Right lobe of liver (tissue), 6 donors: ENCODE results near the gene SNRPA1. TPM values are rescaled to one million over a fixed set of nuclear protein-coding genes. Genes with fewer than 3 reads are reported as not detected.

Experiments
- ATAC-seq, 4 donors: fragments of 200-7000 bp; cut with Tn5 transposase; one replicate each; pipeline ENCODE4 v1.9.1; 2020; ENCODE audit warnings: mild to moderate bottlenecking in 4 of 4, moderate library complexity in 4 of 4
- DNase-seq, 3 donors: peaks; one replicate each; pipeline ENCODE4 v3.0.0-alpha.2; 2020
- H3K27ac ChIP-seq, 3 donors: fragments of 200-600 bp; one replicate each; pipeline ENCODE4 v1.8.0; 2022
- H3K27me3 ChIP-seq, 2 donors: fragments of 200-600 bp; one replicate each; pipeline ENCODE4 v1.8.0; 2022
- H3K36me3 ChIP-seq, 4 donors: fragments of 200-600 bp; sonication (generic) in 1 of 4; one replicate each; pipeline versions ENCODE4 v1.5.1 to v1.8.0; 2017 to 2022; ENCODE audit warnings: control low read depth in 1 of 4
- H3K4me1 ChIP-seq, 4 donors: fragments of 200-600 bp; sonication (generic) in 1 of 4; one replicate each; pipeline versions ENCODE4 v1.5.1 to v1.8.0; 2017 to 2022; ENCODE audit warnings: control low read depth in 1 of 4
- H3K4me3 ChIP-seq, 3 donors: fragments of 200-600 bp; one replicate each; pipeline ENCODE4 v1.8.0; 2022
- H3K9me3 ChIP-seq, 4 donors: fragments of 200-600 bp; sonication (generic) in 1 of 4; one replicate each; pipeline versions ENCODE4 v1.5.1 to v1.8.0; 2017 to 2022; ENCODE audit warnings: control low read depth in 1 of 4
- POLR2A ChIP-seq: fragments of 450-650 bp; IDR thresholded peaks from one replicate; pipeline ENCODE4 v1.6.1; 2017; ENCODE audit warnings: antibody characterized with exemption, mild to moderate bottlenecking
- WGBS: methylation state at CpG from one replicate; pipeline ENCODE4 v1.1.6; 2018; ENCODE audit warnings: low coverage, low lambda C conversion rate; ENCODE audit not compliant: insufficient coverage; ENCODE audit errors: missing lambda C conversion rate; 5-methylcytosine and 5-hydroxymethylcytosine counted together
- intact Hi-C, 2 donors: fragments of 100-400 bp; cut with DNase I; formaldehyde crosslinking; loops; one replicate each; pipeline versions ENCODE4 v1.11.2 to v1.14.1; 2022
- total RNA-seq, 6 experiments: library from RNA; depleted of rRNA in 2 of 6; stranded (reverse); fragments of >200 nt in 2 of 6; fragmentation: NEBNext Ultra II Directional in 3 of 6; extraction: Animal tissue kit (Norgen Biotek cat#: 25700) in 3 of 6; gene quantifications; one replicate each; pipeline versions ENCODE4 v1.1.0 to v1.2.4, GENCODE V29; 2016 to 2023
- TF ChIP-seq, protein P1 (sequence below), 4 donors: fragments of 200-600 bp in 3 of 4; fragments of 450-650 bp in 1 of 4; IDR thresholded peaks; one replicate each; pipeline versions ENCODE4 v1.5.1 to v1.8.0; 2016 to 2022; ENCODE audit warnings: antibody characterized with exemption in 4 of 4, mild to moderate bottlenecking in 2 of 4
- donor health status: DM: no; HTN: yes; CAD: no.
- donor health status: DM: no; HTN: no; CAD: no.
- donor health status: DM: no; HTN: no; CAD: no.
- donor health status: DM: no; HTN: yes; CAD: no.
- donor health status: DM: no; HTN: yes; CAD: no.

SNRPA1 gene
- total RNA-seq, 6 experiments from 2014 or later, result 17.7 to 28.6 (median 24.1) TPM

GRCh38 chr15:101243420-101243819 lies 51.6 kb downstream of the SNRPA1 start:
- no peak for ATAC-seq
- Histone ChIP-seq H3K27me3 (no peaks in the 10 kb centered on the region), H3K36me3 (no peaks in the 10 kb centered on the region), H3K4me3 (no peak overlapping the region), H3K27ac (no peak overlapping the region), H3K4me1 (peaks cover 0 to 5% (median 1%) of the 10 kb centered on the region in 4 donors), H3K9me3 (no peaks in the 10 kb centered on the region)
- TF ChIP-seq, protein P1, sequence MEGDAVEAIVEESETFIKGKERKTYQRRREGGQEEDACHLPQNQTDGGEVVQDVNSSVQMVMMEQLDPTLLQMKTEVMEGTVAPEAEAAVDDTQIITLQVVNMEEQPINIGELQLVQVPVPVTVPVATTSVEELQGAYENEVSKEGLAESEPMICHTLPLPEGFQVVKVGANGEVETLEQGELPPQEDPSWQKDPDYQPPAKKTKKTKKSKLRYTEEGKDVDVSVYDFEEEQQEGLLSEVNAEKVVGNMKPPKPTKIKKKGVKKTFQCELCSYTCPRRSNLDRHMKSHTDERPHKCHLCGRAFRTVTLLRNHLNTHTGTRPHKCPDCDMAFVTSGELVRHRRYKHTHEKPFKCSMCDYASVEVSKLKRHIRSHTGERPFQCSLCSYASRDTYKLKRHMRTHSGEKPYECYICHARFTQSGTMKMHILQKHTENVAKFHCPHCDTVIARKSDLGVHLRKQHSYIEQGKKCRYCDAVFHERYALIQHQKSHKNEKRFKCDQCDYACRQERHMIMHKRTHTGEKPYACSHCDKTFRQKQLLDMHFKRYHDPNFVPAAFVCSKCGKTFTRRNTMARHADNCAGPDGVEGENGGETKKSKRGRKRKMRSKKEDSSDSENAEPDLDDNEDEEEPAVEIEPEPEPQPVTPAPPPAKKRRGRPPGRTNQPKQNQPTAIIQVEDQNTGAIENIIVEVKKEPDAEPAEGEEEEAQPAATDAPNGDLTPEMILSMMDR (IDR thresholded peaks at IDR 0.05), result no peak
- no peak for TF ChIP-seq POLR2A
- intact Hi-C loops, result no loop called here
- 88% methylated on average over 9 of the region's 9 CpGs for WGBS
- no peak for DNase-seq

- 65% methylated on average over 4 of the region's 6 CpGs for WGBS
- no peak overlapping the region for H3K4me3 ChIP-seq
Measured at GRCh38 chr15:101242999-101243336, 52.1 kb downstream of the SNRPA1 start.

DNA sequence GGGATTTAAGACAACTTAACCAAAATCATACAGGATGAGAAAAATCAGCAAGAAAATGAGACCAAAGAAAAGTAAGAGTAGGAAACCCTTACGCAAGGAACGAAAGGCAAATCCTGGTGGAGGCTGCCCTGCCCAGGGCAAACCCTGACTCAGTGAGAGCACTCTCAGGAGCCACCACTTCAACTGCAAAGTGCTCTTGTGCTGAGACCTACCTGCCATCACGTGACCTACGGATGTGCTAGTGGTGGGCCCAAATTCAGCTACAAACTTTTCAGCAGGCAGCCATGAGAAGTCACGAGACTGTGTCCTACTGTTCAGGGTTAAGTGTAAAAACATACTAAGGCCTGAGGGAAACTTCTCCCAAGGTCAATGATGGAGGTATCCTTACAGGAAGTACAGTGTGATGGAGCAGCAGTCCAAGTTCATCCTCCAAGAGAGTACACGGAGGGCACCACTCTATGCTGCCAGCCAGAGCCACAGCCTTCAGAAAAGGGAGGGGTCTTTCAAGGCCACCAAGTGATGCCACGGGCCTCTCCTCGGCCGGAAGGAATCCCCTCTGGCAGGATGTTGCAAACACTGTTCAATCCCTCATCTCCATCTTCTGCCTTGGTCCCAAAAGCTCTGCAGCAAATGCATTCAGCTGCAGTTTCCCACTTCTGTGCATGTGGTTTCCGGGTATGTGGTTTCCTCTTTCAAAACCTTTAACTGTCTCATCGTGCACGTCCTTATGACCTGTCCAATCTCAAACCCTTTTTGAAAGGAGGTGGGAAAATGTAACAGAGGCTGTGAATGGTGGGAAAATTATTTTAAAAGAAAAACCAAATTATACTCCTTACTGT lies 52.7 kb downstream of the SNRPA1 start:
- peaks cover 0 to 5% (median 1%) of the 10 kb centered on the region in 4 donors for H3K4me1 ChIP-seq
- TF ChIP-seq, protein P1 (IDR thresholded peaks at IDR 0.05), result no peak
- no peak for TF ChIP-seq POLR2A
- no peaks in the 10 kb centered on the region for H3K36me3 ChIP-seq
- no peaks in the 10 kb centered on the region for H3K27me3 ChIP-seq
- intact Hi-C loops, result no loop called here
- no peak overlapping the region for H3K27ac ChIP-seq
- ATAC-seq, result peak; percentile 57 to 76 (median 65)
- H3K9me3 ChIP-seq, result no peaks in the 10 kb centered on the region
- DNase-seq, result no peak
- WGBS, result 59% methylated on average over 6 of the region's 12 CpGs
- no peak overlapping the region for H3K4me3 ChIP-seq

More at GRCh38 chr15:101242999-101243336, 52.1 kb downstream of the SNRPA1 start:
- Histone ChIP-seq H3K27me3 (no peaks in the 10 kb centered on the region), H3K4me1 (peaks cover 0 to 5% (median 1%) of the 10 kb centered on the region in 4 donors), H3K9me3 (no peaks in the 10 kb centered on the region), H3K36me3 (no peaks in the 10 kb centered on the region), H3K27ac (no peak overlapping the region)
- intact Hi-C loops, result no loop called here
- TF ChIP-seq, protein P1 (IDR thresholded peaks at IDR 0.05), result no peak
- no peak for TF ChIP-seq POLR2A
- DNase-seq (no peak), ATAC-seq (no peak)

DNA sequence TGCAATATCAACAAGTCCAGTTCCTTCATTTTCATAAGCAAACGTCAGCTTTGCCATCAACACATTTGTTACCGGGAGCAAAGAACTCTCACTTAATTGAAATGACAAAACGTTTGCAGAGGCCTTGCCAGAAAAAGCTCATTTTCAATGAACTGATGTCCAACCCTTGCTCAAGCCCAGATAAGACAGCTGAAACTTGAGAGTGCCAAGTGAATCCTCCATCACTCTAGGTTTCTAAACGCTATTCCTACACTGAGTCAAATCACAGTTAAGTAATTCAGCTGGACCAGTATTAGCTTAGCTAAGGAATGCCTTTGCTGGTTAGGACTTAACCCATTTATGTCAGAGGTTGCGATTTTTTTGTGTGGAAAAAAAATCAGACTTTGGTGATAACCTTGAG lies 54.7 kb downstream of the SNRPA1 start:
- 40% methylated on average over 5 of the region's 5 CpGs for WGBS
- H3K36me3 ChIP-seq, result no peaks in the 10 kb centered on the region
- H3K4me1 ChIP-seq, result peaks cover 0 to 5% (median 1%) of the 10 kb centered on the region in 4 donors
- no peaks in the 10 kb centered on the region for H3K27me3 ChIP-seq
- DNase-seq (no peak), ATAC-seq (peak in 1 of 4 donors; percentile 32)
- H3K27ac ChIP-seq, result no peak overlapping the region
- no peak overlapping the region for H3K4me3 ChIP-seq
- intact Hi-C loops, result no loop called here
- H3K9me3 ChIP-seq, result no peaks in the 10 kb centered on the region
- TF ChIP-seq, protein P1 (IDR thresholded peaks at IDR 0.05), result no peak
- TF ChIP-seq POLR2A, result no peak
